Natural killer cell (primary cell): ENCODE results near the gene MRM3. TPM values are rescaled to one million over a fixed set of nuclear protein-coding genes. Genes with fewer than 3 reads are reported as not detected.

Experiments
- ATAC-seq, 3 donors: fragments of 150-1000 bp in 2 of 3; fragments of 200-7000 bp in 1 of 3; cut with Tn5 transposase; 1 replicate in 1 of 3; 2 replicates in 2 of 3; pipeline ENCODE4 v1.10.0; 2021; ENCODE audit warnings: mild to moderate bottlenecking in 2 of 3, moderate library complexity in 2 of 3
- DNase-seq, 2 donors: peaks; one replicate each; pipeline versions ENCODE4 v3.0.0 to v3.0.0-alpha.2; 2013 to 2021; ENCODE audit warnings: mixed read lengths in 1 of 2
- H3K27ac ChIP-seq: one replicate; pipeline ENCODE4 v1.5.1; 2013; ENCODE audit warnings: mild to moderate bottlenecking, low read length
- H3K27me3 ChIP-seq: one replicate; pipeline ENCODE4 v1.6.1; 2013; ENCODE audit warnings: low read length; ENCODE audit not compliant: control insufficient read depth, insufficient read depth
- H3K36me3 ChIP-seq: one replicate; pipeline ENCODE4 v1.6.1; 2013; ENCODE audit warnings: low read length; ENCODE audit not compliant: control insufficient read depth, insufficient read depth
- H3K4me1 ChIP-seq: one replicate; pipeline ENCODE4 v1.6.1; 2013; ENCODE audit warnings: low read length; ENCODE audit not compliant: control insufficient read depth, insufficient read depth
- H3K4me3 ChIP-seq: one replicate; pipeline ENCODE4 v1.5.1; 2013; ENCODE audit warnings: low read length
- H3K9me3 ChIP-seq: one replicate; pipeline ENCODE4 v1.6.1; 2013; ENCODE audit warnings: low read length; ENCODE audit not compliant: control insufficient read depth, insufficient read depth
- H3K27ac Mint-ChIP-seq, 2 donors: one replicate each; pipeline ENCODE4 v1.8.0; 2022; ENCODE audit warnings: mild to moderate bottlenecking in 2 of 2, mixed read lengths in 2 of 2, moderate library complexity in 1 of 2
- H3K27me3 Mint-ChIP-seq, 2 donors: one replicate each; pipeline ENCODE4 v1.8.0; 2022; ENCODE audit warnings: low read depth in 2 of 2, mixed read lengths in 2 of 2
- H3K36me3 Mint-ChIP-seq: one replicate; pipeline ENCODE4 v1.8.0; 2022; ENCODE audit warnings: mixed read lengths
- H3K4me1 Mint-ChIP-seq, 2 donors: one replicate each; pipeline ENCODE4 v1.8.0; 2022; ENCODE audit warnings: mixed read lengths in 2 of 2
- H3K4me3 Mint-ChIP-seq: one replicate; pipeline ENCODE4 v1.8.0; 2022; ENCODE audit warnings: mild to moderate bottlenecking, moderate library complexity, mixed read lengths
- H3K9me3 Mint-ChIP-seq, 2 donors: one replicate each; pipeline ENCODE4 v1.8.0; 2022; ENCODE audit warnings: mixed read lengths in 2 of 2
- CTCF ChIP-seq: fragments of 200-600 bp; IDR thresholded peaks from one replicate; pipeline ENCODE4 v1.8.0; 2022; ENCODE audit warnings: antibody characterized with exemption
- WGBS: methylation state at CpG from one replicate; pipeline ENCODE4 v1.1.7; 2013; ENCODE audit warnings: missing lambda C conversion rate; ENCODE audit not compliant: insufficient coverage; 5-methylcytosine and 5-hydroxymethylcytosine counted together
- intact Hi-C: fragments of 100-400 bp; cut with micrococcal nuclease; formaldehyde crosslinking; loops from one replicate; pipeline ENCODE4 v1.14.2; 2022
- total RNA-seq, 4 donors: library from RNA; stranded (reverse); fragments of 120-200 nt in 1 of 4; gene quantifications; one replicate each; pipeline versions ENCODE4 v1.2.3 to v1.2.4, GENCODE V29; 2013 to 2022

The MRM3 gene
- total RNA-seq, 3 donors from 2014 or later (not counting 1 experiment from before 2014, with no cell fraction given): 24.3 to 32.2 (median 31.9) TPM

GRCh38 chr17:800446-801242, 18.5 kb downstream of the MRM3 start:
- Mint-ChIP-seq H3K9me3 (no peaks in the 10 kb centered on the region), H3K4me1 (no peaks in the 10 kb centered on the region), H3K27me3 (no peaks in the 10 kb centered on the region), H3K36me3 (no peaks in the 10 kb centered on the region), H3K4me3 (no peak overlapping the region), H3K27ac (no peak overlapping the region)
- Histone ChIP-seq H3K27me3 (no peaks in the 10 kb centered on the region), H3K36me3 (no peaks in the 10 kb centered on the region), H3K27ac (no peak overlapping the region), H3K4me1 (no peaks in the 10 kb centered on the region), H3K4me3 (no peak overlapping the region), H3K9me3 (no peaks in the 10 kb centered on the region)
- intact Hi-C loops: no loop called here
- DNase-seq (no peak), ATAC-seq (no peak)
- WGBS: 89% methylated on average over 39 of the region's 39 CpGs
- no peak for TF ChIP-seq CTCF

GRCh38 chr17:801660-802059, 19.5 kb downstream of the MRM3 start:
- Histone ChIP-seq H3K27ac (no peak overlapping the region), H3K4me3 (no peak overlapping the region), H3K4me1 (no peaks in the 10 kb centered on the region), H3K27me3 (no peaks in the 10 kb centered on the region), H3K36me3 (no peaks in the 10 kb centered on the region), H3K9me3 (no peaks in the 10 kb centered on the region)
- no peaks in the 10 kb centered on the region for H3K4me1 Mint-ChIP-seq
- H3K4me3 Mint-ChIP-seq: no peak overlapping the region
- intact Hi-C loops: no loop called here
- DNase-seq (no peak), ATAC-seq (no peak)
- no peak overlapping the region for H3K27ac Mint-ChIP-seq
- H3K9me3 Mint-ChIP-seq: no peaks in the 10 kb centered on the region
- WGBS: 92% methylated on average over 6 of the region's 6 CpGs
- no peak for TF ChIP-seq CTCF
- no peaks in the 10 kb centered on the region for H3K27me3 Mint-ChIP-seq
- no peaks in the 10 kb centered on the region for H3K36me3 Mint-ChIP-seq

GRCh38 chr17:802481-802880, 20.3 kb downstream of the MRM3 start:
- no peak for TF ChIP-seq CTCF
- no peak for ATAC-seq
- H3K4me3 ChIP-seq: no peak overlapping the region
- no peaks in the 10 kb centered on the region for H3K9me3 Mint-ChIP-seq
- no peaks in the 10 kb centered on the region for H3K4me1 ChIP-seq
- no peaks in the 10 kb centered on the region for H3K27me3 ChIP-seq
- intact Hi-C loops: no loop called here
- 92% methylated on average over 14 of the region's 14 CpGs for WGBS
- H3K27ac ChIP-seq: no peak overlapping the region
- H3K4me3 Mint-ChIP-seq: no peak overlapping the region
- no peak for DNase-seq
- no peaks in the 10 kb centered on the region for H3K4me1 Mint-ChIP-seq
- H3K9me3 ChIP-seq: no peaks in the 10 kb centered on the region
- no peaks in the 10 kb centered on the region for H3K36me3 Mint-ChIP-seq
- no peaks in the 10 kb centered on the region for H3K27me3 Mint-ChIP-seq
- H3K27ac Mint-ChIP-seq: no peak overlapping the region
- no peaks in the 10 kb centered on the region for H3K36me3 ChIP-seq
